Calu3 (cell line): ENCODE results near the gene ZFAND5. TPM values are rescaled to one million over a fixed set of nuclear protein-coding genes. Genes with fewer than 3 reads are reported as not detected.

ENCODE experiments used
- BruUV-seq: library from RNA; stranded (reverse); fragments of 400-500 nt; replicated peaks from 2 replicates; lab custom pipeline; 2021; lab: Mats Ljungman, UMichigan
- CTCF ChIA-PET: fragments of 300-600 bp; sonication (Branson Sonifier 250); formaldehyde crosslinking; loops from one replicate; lab custom pipeline; 2022; ENCODE audit warnings: antibody characterized with exemption; lab: Charles Lee
- DNase-seq: peaks from one replicate; pipeline ENCODE4 v3.0.0; 2022
- H3K27ac Mint-ChIP-seq: one replicate; pipeline ENCODE4 v1.8.0; 2022; ENCODE audit warnings: mixed read lengths; ENCODE audit not compliant: unreplicated experiment
- H3K27me3 Mint-ChIP-seq: one replicate; pipeline ENCODE4 v1.8.0; 2022; ENCODE audit warnings: mixed read lengths; ENCODE audit not compliant: unreplicated experiment
- H3K36me3 Mint-ChIP-seq: one replicate; pipeline ENCODE4 v1.8.0; 2022; ENCODE audit warnings: mild to moderate bottlenecking, moderate library complexity, mixed read lengths; ENCODE audit not compliant: insufficient read depth, unreplicated experiment
- H3K4me1 Mint-ChIP-seq: one replicate; pipeline ENCODE4 v1.8.0; 2022; ENCODE audit warnings: mild to moderate bottlenecking, low read depth, mixed read lengths; ENCODE audit not compliant: unreplicated experiment
- H3K4me3 Mint-ChIP-seq: one replicate; pipeline ENCODE4 v1.8.0; 2022; ENCODE audit warnings: mild to moderate bottlenecking, low read depth, moderate library complexity, mixed read lengths; ENCODE audit not compliant: unreplicated experiment
- H3K9me3 Mint-ChIP-seq: one replicate; pipeline ENCODE4 v1.8.0; 2022; ENCODE audit warnings: low read depth, mixed read lengths; ENCODE audit not compliant: unreplicated experiment
- CTCF ChIP-seq: fragments of 200-600 bp; IDR thresholded peaks from one replicate; pipeline ENCODE4 v1.8.0; 2022; ENCODE audit warnings: antibody characterized with exemption; ENCODE audit not compliant: unreplicated experiment
- intact Hi-C: fragments of 100-400 bp; cut with micrococcal nuclease; formaldehyde crosslinking; loops from one replicate; pipeline ENCODE4 v1.10.0; 2022; ENCODE audit not compliant: unreplicated experiment
- total RNA-seq: library from RNA; stranded (reverse); gene quantifications from 2 replicates; pipeline ENCODE4 v1.2.3, GENCODE V29; 2022

ZFAND5 gene
- total RNA-seq, 1 experiment from 2014 or later, result 115 TPM

GRCh38 chr9:72315089-72315509 lies 49.9 kb downstream of the ZFAND5 start:
- no TSS peak for BruUV-seq
- Mint-ChIP-seq H3K9me3 (no peaks in the 10 kb centered on the region), H3K4me3 (peak overlapping the region; percentile 50), H3K4me1 (peaks cover 29% of the 10 kb centered on the region), H3K27me3 (no peaks in the 10 kb centered on the region), H3K27ac (peak overlapping the region; percentile 85), H3K36me3 (peaks cover 6% of the 10 kb centered on the region)
- intact Hi-C loops, result no loop called here
- CTCF ChIA-PET, result interaction anchor here (0.6 to 1.9 kb wide), 7 partner anchors 10 to 291 kb away, joined by 4 to 11 read pairs (median 5); no protein-coding TSS in a partner anchor
- DNase-seq, result peak; percentile 59
- TF ChIP-seq CTCF, result no peak

GRCh38 chr9:72313507-72313906 lies 51.5 kb downstream of the ZFAND5 start:
- intact Hi-C loops, result no loop called here
- Mint-ChIP-seq H3K36me3 (peaks cover 6% of the 10 kb centered on the region), H3K4me1 (peaks cover 27% of the 10 kb centered on the region), H3K27me3 (no peaks in the 10 kb centered on the region), H3K4me3 (no peak overlapping the region), H3K9me3 (no peaks in the 10 kb centered on the region), H3K27ac (peak overlapping the region; percentile 52)
- TF ChIP-seq CTCF, result no peak
- no TSS peak for BruUV-seq
- CTCF ChIA-PET, result no interaction called here
- no peak for DNase-seq

GRCh38 chr9:72312386-72312987 lies 52.5 kb downstream of the ZFAND5 start:
- Mint-ChIP-seq H3K4me3 (no peak overlapping the region), H3K27ac (no peak overlapping the region), H3K4me1 (peaks cover 20% of the 10 kb centered on the region), H3K36me3 (peaks cover 6% of the 10 kb centered on the region), H3K9me3 (no peaks in the 10 kb centered on the region), H3K27me3 (no peaks in the 10 kb centered on the region)
- no TSS peak for BruUV-seq
- intact Hi-C loops, result no loop called here
- CTCF ChIA-PET, result no interaction called here
- no peak for DNase-seq
- TF ChIP-seq CTCF, result no peak

- Mint-ChIP-seq H3K27ac (no peak overlapping the region), H3K36me3 (peaks cover 10% of the 10 kb centered on the region), H3K9me3 (no peaks in the 10 kb centered on the region), H3K4me1 (peaks cover 7% of the 10 kb centered on the region), H3K4me3 (no peak overlapping the region), H3K27me3 (no peaks in the 10 kb centered on the region)
- intact Hi-C loops, result no loop called here
- CTCF ChIA-PET, result no interaction called here
- BruUV-seq, result no TSS peak
- DNase-seq, result no peak
- TF ChIP-seq CTCF, result no peak
These were observed 55.5 kb downstream of the ZFAND5 start for GRCh38 chr9:72309364-72310133.
